GM21360 (cell line): Measurements from ENCODE around the gene TENM4.
"Not testable (repeated sequence)": the region's sequence is repeated elsewhere in the genome, so short reads cannot be mapped to it uniquely, and the experiment has no call there.

Source experiments
- ATAC-seq: cut with Tn5 transposase; IDR thresholded peaks from one replicate; pipeline ENCODE4 v1.9.1; 2021; ENCODE audit warnings: mild to moderate bottlenecking, moderate library complexity; ENCODE audit not compliant: unreplicated experiment

TENM4 gene

DNA sequence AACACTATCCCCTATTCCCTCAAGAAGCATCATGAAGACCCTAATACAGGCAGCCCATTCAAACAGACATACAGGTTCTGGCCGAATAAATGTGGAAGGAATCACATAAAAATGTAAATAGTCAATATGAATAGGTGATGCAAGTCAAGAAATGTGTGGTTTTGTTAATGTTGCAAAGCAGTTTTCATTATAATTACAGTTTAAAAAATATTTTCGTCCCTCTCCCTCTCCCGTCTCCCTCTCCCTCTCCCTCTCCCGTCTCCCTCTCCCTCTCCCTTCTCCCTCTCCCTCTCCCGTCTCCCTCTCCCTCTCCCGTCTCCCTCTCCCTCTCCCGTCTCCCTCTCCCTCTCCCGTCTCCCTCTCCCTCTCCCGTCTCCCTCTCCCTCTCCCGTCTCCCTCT lies 250.3 kb downstream of the TENM4 start:
- not testable (repeated sequence) for ATAC-seq

DNA sequence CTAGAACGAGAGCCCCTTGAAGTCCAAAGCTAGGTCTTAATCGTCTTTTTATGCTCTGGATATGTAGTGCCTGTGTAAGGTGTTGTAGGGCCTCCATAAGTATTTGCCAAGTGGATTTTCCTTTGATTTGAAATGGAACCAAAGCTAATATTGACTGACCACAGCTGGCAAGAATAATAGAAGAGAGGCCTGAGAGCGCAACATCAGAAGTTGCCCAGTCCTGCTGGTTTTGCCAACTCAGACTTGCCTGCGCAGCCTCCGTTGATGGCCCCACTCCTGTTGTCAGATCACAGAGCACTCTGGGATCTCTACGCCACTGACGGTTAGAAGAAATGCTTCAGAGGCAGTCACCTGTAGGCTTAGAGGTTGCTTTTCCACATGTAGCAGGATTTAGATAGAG lies 251.2 kb downstream of the TENM4 start:
- no peak for ATAC-seq

DNA sequence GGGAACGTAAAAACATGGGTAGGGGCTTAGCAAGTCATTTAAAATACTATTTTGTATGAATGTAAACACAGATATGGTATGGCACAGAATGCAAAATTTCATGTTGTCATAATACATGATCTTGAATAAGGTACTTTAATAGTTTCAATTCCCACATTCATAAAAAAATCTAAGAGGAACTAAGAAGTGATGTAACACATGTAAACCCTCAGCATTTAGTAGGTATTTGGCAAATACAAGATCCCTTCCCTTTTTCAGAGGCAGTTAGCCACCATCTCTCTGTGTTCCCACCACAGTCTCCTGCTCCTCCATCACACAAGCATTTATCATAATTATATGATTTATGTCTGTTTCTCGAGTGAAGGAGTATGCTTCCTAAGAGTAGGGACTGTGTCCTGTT lies 251.8 kb downstream of the TENM4 start:
- no peak for ATAC-seq

DNA sequence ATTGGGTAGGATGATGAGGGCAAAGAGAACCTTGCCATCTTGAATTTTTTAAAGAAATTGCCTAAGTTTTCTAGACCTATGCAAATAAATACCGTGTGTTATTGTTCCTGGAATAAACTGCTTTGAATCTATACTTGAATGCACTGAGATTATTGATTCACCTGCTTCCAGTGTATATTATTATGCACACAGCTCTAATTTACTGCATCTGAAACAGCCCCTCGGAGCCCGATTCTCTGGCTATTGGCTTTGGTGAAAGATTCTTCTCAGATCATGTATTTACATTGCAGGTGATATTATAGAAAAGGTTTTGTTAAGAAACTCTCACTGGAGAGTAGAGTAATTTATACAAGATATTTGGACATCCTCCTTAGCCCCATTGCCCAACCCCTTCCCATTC lies 254.2 kb downstream of the TENM4 start:
- no peak for ATAC-seq

DNA sequence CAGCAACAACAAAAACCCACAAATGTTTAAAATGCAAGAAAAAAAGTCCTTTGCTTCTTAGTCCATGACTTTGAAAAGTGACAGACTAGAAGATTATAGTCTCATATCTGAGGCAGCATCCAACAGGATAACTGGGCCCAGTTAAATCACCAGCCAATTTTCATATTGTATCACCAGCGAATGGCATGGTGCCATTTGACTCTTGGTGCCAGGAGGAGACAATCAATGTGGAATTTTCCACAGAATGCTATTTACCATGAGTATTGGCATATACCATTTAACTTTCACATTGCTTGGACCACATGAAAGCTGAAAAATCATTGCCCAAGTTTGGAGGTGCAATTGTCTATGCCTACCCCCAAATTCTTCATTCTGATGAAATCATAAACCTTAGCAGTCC lies 255.5 kb downstream of the TENM4 start:
- ATAC-seq: no peak

DNA sequence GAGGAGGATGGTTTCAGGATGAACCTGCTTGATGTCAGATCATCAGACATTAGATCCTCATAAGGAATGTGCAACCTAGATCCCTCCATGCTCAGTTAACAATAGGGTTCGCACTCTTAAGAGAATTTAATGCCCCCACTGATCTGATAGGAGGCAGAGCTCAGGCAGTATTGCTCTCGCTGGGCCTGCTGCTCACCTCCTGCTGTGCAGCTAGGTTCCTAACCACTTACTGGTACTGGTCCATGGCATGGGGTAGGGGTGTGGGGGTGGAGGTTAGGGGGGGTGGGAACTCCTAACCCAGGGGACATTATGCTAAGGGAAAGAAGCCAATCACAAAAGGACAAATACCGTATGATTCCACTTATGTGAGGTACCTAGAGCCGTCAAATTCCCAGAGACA lies 256.5 kb downstream of the TENM4 start:
- no peak for ATAC-seq

DNA sequence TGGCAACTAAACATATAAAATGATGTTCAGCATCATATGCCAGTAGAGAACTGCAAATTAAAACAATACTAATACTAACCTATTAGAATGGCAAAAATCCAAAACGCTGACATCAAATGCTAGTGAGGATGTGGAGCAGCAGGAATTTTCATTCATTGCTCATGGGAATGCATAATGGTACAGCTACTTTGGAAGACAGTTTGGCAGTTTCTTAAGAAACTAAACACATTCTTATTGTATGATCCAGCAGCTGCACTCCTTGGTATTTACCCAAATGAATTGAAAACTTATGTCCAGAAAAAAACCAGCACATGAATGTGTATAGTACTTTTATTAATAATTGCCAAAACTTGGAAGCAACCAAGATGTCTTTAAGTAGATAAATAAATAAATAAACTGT lies 258.0 kb downstream of the TENM4 start:
- ATAC-seq: no peak

DNA sequence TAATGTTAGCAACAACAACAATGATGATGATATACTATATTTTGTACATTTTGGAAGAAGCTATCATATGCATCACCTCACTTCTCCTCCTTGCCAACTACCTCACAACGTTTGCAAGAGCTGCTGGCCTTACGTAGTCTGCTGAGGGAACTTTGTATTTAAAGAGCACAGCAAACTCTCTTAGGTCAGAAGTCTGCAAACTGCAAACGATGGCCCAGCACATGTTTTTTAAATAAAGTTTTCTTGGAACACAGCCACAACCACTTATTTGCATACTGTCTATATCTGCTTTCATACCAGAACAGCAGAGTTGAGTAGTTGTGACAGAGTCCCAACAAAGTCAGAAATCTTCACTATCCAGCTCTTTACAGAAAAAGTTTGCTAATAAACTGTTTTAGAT lies 261.7 kb downstream of the TENM4 start:
- ATAC-seq: no peak

DNA sequence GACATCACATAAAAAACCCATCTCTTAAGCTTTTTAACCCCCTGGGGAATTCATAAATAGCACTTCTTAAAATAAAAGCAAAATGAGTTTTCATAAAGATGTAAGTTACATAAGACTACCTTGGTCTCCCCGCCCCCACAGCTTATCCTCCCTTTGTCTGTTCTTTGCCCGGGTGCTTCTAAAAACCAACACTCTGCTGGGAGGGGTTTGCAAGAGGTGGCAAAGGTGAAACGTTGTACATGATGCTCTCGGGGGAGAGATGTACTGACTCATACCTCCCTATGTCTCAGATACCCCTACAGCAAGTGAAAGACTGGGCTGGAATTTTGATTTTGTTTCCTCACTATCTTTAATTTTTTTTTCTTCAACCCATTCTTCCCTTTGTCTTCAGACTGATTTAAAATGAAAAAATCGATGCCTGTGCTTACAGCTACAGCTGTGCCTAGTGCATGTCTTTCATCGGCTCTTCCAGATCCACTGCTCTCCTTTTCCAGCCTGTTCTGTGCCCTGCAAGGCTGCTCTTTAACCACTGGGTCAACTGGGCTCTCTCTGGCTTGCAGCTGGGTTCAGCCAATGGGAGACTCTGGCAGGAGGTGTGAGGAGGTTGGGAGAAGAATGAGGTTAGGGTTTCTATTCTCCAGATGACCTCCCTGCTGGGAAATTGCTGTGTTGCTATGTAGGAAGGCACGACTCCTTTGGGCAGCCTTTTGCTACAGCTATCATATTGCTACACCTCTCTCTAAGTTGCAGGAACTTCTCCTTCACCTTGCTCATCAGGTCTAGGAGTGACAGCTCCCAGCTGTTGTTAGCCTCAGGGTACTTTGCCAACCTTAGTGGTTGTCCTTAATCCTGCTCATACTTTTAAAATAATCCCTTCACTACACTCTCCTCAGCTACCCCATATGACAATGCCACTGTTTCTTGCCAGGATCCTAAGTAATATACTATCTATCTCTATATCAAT lies 266.5 kb downstream of the TENM4 start:
- ATAC-seq: no peak

DNA sequence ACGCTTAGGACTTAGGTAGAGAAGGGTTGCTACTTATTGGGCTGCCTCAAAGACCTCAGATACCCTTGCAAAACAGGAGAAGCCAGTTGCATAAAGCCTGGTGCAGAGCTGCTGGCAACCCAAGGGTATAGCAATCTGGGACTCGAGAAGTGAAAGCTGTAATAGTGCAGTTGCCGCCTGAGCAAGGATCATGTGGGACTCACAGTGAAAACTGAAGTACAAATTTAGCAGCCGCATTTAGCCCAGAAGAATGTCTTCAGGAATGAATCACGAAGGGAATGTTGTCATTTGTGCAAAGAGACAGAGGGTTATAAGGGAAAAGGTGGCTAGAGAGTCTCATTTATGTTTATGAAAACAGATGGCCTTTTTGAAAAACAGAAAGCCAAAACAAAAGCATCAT lies 267.2 kb downstream of the TENM4 start:
- peak; percentile 43 for ATAC-seq

DNA sequence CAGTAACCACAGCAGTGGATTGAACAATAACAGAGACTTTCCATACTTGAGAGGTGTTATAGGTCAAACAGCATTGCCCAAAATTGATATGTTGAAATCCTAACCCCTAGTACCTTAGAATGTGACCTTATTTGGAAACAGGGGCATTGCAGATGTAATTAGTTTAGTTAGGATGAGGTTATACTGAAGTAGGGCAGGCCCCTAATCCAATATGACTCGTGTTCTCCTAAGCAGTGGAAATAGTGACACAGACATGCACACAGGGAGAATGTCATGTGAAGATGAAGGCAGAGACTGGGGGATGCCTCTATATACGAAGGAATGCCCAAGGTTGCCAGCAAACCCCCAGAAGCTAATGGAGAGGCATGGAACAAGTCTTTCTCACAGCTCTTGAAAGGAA lies 270.5 kb downstream of the TENM4 start:
- no peak for ATAC-seq

DNA sequence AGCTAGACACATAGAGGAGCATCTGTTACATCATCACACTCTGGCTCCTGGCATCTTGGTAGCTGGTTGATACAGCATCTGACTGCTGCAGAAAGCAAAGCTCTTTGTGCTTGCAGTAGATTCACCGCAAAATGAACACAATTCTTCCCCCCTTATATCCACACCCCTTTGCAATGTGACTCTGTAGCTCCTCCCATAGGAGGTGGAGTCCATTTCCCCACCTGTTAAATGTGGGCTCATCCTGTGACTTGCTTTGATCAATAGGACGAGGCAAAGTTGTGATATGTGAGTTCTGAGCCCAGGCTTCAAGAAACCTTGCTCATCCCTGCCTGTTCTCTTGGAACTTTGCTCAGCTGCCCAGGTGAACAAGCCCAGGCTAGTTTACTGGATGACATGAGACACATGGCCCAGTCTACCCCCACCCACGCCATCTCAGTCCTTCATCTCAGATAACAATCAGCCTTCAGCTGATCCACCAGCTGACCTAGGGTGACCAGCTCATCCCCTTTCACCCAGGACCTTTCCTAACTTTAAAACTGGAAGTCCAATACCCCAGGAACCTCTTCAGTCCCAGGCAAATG lies 272.2 kb downstream of the TENM4 start:
- no peak for ATAC-seq

DNA sequence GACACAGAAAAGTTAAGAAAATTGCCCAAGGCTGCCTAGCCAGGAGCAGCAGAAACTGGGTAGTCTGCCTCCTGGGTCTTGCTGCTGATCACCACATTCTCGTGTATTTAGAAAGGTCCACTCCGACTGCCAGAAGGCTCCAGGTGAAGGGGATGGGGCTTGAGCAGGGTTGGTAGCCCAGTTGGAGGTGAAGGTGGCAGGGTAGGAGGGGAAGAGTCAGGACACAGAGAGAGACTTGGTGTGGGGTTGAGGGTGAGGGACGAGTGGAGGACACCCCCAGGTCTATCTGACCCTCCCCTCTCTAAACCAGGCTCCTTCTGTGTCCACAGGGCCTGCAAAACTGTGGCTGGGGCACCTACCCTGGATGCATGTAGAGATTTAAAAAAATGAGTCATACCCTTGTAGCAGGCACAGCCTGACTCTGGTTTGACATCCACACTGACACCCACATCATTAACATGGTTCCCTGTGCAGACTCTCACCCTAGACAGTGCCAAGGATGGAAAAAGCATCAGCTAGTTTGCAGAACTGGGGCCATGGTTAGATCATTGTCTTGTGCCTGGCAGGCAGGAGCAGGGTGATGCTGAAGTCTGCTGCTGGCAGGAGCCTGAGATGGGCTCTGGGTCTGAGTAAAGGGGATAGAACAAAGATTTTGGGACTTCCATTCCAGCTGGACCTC lies 273.2 kb downstream of the TENM4 start:
- ATAC-seq: no peak

DNA sequence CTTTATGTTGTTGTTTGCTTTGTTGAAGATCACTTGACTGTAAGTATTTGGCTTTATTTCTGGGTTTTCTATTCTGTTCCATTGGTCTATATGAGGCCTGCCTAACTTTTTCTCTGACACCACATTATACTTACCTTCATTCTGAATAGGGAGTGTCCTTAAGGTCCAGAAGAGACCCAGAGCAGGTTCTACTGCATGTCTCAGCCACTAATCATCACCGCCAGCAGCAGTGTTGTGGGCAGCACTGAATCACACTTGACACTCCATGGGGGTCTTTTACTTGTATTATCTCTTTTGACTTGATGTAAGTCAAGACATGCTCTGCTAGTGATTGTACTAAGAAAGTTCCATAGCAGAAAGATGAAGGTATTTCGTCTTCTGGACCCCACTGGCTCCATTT lies 274.9 kb downstream of the TENM4 start:
- no peak for ATAC-seq

DNA sequence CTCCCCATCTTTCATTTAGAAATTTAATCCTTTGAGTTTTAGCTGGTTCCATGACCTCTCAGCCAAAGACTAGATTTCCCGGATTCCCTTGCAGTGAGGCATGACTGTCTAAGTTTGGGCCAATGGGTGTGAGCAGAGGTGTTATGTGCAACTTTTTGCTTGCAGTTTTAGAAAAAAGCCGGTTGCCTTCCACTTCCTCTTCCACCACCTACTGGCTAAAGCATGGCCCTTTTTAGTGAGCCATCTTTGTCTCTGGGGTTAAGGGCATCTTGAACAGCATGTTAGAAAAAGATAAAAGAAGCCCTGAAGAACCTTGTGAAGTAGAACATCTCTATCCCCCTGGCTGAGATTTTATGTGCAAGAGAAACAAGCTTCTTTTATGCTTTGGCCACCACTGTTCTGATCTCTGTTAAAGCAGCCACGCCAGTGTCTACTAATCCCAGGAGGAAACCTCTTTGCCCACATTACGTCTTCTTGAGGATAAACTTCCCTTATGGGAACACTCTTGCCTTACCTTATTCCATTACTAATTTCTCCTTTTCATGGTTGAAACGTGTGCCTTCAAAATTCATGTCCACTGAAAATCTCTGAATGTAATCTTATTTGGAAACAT lies 279.9 kb downstream of the TENM4 start:
- ATAC-seq: no peak

DNA sequence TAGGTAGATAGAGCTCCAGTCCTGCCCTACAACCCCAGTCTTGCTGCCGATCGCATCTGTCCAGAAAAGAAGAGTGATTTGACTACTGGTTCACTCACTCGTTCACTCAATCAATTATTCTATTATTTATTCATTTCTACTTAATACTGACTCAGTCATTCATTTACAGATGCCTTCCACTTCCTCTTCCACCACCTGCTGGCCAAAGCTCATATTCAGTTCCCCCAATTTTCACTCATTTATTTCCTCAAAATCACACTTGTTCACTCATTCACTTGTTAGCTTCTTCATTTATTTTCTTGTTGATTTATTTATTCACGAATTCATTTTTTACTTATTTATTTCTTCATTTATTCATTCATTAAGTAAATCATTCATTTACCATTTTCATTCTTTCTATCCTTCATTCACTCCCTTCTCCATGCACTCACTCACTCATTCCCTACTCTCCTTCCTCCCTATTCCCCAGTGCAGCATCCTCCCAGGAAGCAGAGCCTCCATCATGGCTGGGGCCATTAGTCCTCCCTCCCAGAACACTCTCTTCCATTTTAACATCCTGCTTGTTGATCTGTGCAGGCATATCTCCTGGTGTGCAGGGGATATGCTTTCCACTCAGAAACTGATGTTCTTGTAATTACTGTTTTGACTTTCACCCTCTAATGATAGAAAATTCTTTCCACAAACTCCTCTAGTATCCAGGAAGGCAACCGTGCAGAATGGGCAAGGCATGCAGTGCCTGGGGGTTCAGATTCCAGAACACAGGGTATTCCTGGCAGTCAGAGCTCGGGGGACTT lies 281.0 kb downstream of the TENM4 start:
- no peak for ATAC-seq

DNA sequence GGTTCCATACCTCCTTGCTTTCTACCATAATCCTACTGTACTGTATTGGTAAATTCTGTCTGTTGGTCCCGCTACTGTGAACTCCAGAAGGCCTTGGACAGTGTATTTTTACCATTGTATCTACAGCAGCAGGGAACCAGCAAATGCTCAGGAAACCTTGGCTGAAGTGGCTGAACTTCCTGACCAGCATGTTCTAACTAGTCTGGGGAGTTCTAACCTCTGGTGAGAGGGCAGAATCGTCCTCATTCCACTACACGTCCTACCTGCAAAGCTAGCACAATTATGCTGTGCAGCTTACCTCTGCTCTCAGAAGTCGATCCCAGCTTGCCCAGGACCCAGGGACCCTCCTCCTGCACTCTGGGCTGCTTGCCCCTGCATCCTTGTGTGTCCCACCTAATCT lies 283.1 kb downstream of the TENM4 start:
- no peak for ATAC-seq

DNA sequence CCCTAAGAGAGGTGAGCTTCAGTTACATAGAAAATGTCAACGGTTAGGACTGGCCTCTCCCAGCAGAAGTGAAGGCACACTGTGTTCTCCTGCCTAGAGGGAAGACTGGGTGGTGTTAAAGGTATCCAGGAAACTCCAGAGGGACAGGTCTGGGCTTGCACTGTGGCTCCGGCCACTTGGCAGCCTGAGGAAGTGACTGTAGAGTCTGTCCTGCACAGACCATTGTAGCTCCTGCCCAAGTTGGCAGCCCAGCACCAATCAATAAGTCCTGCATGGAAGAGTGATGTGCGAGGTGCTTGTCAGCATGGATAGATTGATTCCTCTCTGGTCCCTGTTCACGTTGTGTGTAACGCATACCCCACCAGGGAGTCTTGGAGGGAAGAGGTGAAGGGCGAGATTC lies 284.8 kb downstream of the TENM4 start:
- ATAC-seq: no peak

DNA sequence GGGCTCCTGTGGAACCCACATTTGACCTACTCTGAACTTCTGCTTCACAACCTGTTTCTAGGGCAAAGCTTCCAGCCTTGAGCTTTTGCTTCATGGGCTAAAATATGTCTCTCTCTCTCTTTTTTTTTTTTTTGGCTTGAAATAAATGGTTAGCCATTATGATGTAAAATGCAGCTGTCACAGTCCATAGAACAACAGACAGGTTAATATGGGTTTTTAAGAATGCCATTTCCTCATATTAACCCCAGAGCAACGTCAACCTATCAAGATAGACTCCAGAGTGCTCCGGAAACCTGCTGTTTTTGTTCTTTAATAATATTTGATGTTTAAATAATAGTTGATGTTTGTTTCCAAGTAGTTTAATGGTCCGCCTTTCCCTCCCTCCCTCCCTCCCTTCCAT lies 285.6 kb downstream of the TENM4 start:
- ATAC-seq: no peak

DNA sequence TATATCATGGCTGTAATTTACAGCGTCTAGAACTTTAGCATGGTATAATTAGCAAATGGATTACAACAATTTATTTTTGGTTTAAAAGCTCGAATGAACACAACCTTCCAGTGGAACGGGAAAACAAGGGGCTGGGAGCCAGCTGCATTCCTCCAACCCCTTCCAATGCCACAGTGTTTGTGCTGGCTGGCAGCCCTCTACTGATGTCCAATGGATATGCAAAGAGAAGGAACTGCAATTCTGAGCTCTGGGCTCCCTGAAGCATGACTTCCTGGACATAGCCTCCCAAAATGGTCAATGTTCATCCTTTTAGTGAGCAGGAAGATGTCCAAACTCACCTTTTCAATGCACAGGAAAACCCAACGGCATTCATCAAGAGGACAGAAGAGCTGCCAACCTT lies 288.3 kb downstream of the TENM4 start:
- no peak for ATAC-seq

DNA sequence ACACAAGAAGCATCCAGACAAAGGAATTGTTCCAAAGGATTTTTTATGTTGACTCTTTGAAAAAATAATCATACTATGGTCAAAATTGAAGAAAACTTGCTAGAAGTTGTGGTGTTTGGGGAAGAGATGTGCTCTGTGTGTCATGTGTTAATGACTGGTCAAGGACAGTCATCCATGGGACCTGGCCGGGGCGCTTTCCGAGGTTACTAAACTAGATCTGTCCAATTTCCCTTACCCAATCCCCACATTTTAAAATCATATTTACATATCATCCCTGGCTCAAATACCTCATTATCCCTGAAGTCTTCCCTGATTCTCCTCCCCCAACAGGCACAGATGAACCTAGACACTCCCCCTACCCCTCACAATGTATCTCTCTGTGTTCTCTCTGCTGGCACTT lies 289.4 kb downstream of the TENM4 start:
- no peak for ATAC-seq
